Measurements from ENCODE around the gene TMPO. TPM values are rescaled to one million over a fixed set of nuclear protein-coding genes. Genes with fewer than 3 reads are reported as not detected.
A peak's percentile ranks its signal among the peaks of the same experiment; 100 is the strongest.
"Not testable (repeated sequence)": the region's sequence is repeated elsewhere in the genome, so short reads cannot be mapped to it uniquely, and the experiment has no call there.

TMPO gene
- total RNA-seq, 1 donor from 2014 or later = 98.7 TPM

DNA sequence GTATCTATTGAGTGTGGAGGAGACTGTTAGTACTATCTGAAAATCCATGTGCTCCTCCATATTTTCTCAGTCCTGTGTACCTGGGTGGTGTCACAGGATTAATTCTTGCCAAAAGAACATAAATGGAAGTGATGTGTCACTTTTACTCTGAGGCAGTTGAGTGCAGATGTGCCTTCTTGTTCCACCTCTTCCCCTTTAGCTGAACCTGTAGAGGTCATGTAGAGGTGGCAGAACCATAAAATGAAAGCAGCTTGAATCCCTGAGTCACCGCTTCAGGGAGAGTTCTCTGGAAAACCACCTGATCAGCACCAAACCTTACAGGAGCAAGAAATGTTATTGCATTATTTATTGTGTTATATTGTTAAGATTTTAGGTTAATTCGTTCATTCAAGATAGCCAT lies 63.4 kb downstream of the TMPO start:
- no peak for DNase-seq (ENCODE audit: low read depth, low spot score)

GRCh38 chr12:98579347-98579746 lies 64.0 kb downstream of the TMPO start:
- DNase-seq (ENCODE audit: low read depth, low spot score) = no peak

DNA sequence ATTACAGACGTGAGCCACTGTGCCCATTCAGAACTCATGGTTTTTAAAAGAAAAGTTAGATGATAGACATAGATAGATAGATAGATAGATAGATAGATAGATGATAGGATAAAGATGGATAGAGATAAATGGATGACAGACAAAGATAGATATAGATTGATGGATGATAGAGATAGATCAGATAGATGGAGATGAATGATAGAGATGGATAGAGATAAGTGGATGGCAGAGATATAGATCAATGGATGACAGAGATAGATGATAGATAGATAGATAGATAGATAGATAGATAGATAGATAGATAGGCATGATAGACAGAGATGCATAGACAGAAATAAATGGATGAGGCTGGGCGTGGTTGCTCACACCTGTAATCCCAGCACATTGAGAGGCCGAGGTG lies 64.4 kb downstream of the TMPO start:
- DNase-seq (ENCODE audit: low read depth, low spot score) = no peak

GRCh38 chr12:98580695-98581094 lies 65.3 kb downstream of the TMPO start:
- DNase-seq (ENCODE audit: low read depth, low spot score) = no peak

GRCh38 chr12:98581101-98581500 lies 65.7 kb downstream of the TMPO start:
- DNase-seq (ENCODE audit: low read depth, low spot score) = no peak

DNA sequence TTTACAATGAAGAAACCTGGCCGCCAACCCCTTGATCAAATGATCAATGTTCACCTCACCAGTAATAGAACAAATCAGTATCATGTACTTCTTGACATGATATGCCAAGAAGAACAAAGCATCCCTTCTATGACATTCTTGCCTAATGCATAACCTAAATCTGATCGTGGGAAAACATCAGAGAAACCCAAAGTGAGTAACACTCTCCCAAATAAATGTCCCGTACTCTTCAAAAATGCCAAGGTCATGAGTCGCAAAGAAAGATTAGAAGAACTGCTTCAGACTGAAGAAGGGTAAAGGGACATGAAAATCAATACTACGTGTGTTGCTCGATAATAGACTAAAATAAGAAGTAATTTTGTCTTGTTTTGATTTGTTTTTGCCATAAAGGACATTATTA lies 66.7 kb downstream of the TMPO start:
- DNase-seq (ENCODE audit: low read depth, low spot score) = no peak

DNA sequence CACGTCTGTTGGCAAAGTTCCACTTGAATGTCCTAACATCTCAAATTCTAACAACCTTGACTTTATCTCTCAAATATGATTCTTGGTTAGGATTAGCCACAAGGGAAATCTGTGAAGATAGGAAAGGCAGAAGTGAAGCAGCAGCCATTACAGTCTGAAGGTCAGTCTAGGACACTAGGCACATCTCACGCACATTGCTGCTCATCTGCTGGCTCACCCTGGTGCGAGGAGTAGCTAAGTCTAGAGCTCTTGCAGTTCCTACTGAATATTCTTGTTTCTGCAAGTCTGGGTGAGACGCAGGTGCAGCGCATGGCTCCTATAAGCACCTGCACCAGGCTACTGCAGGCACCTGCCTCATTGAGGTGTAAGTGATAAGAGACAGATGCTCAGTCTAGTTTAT lies 71.7 kb downstream of the TMPO start:
- no peak for DNase-seq (ENCODE audit: low read depth, low spot score)

DNA sequence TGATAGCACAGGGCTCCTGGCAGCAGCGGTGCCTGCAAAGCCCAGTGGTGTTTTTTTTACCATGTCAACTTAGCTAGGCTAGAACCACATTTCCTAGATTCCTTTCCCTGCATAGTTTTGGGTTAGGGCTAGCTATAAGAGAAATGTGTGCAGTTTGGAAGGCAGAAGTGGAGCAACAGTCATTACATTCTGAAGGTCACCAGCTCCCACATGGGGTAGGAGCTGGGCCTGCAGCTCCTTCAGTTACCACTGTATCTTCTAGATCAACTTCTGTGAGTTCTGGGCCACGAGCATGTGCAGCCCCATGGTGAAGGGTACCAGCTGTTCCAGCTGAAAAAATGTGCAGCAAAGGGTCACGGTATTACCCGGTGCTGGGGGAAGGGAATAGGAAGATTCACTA lies 75.8 kb downstream of the TMPO start:
- no peak for DNase-seq (ENCODE audit: low read depth, low spot score)

GRCh38 chr12:98592825-98593322 lies 77.5 kb downstream of the TMPO start:
- DNase-seq (ENCODE audit: low read depth, low spot score) = no peak

GRCh38 chr12:98593351-98594049 lies 78.1 kb downstream of the TMPO start, which contains the start of gene SLC25A3:
Gene SLC25A3 (plus strand): TSS chr12:98593686. CDS start chr12:98593979, 293 bp downstream.
- DNase-seq (ENCODE audit: low read depth, low spot score) = peak; percentile 94

GRCh38 chr12:98594050-98594835 lies 78.9 kb downstream of the TMPO start:
- DNase-seq (ENCODE audit: low read depth, low spot score) = no peak

DNA sequence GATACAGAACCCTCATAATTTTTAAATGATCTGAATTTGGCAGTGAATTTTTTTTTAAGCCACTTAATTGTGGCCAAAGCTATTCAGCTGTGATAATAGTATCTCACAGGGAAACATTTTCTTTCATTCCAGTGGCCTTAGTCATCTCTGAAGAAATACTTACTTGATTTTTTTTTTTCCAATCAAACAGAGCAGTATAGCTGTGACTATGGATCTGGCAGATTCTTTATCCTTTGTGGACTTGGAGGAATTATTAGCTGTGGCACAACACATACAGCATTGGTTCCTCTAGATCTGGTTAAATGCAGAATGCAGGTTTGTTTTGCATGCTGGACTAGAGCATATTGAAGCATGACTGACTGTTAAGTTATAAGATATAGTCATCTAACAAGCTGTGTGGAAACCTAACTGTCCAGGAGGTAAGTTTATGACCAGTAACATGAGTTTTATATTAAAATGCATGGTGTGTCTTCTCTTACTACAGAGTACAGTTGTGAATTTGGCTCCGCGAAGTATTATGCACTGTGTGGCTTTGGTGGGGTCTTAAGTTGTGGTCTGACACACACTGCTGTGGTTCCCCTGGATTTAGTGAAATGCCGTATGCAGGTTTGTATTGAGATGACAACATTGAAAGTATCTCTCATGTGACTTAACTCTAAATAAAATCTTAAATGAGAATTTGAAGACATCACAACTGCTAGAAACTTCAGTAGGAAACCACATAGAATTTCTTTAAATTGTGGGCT lies 80.0 kb downstream of the TMPO start:
- DNase-seq (ENCODE audit: low read depth, low spot score) = peak; percentile 32

GRCh38 chr12:98597313-98597712 lies 81.9 kb downstream of the TMPO start:
- not testable (repeated sequence) for DNase-seq (ENCODE audit: low read depth, low spot score)

Other genes with a start within 250 kb of the TMPO start
- gene SLC25A3, start 78.1 kb downstream of the TMPO start, total RNA-seq = 665 and 765 TPM in 2 replicates
- 49.6 and 67.0 TPM in 2 replicates for gene IKBIP, start 129.2 kb downstream of the TMPO start, total RNA-seq
- gene APAF1, start 129.7 kb downstream of the TMPO start, total RNA-seq = 29.3 and 40.8 TPM in 2 replicates

Measured in pulmonary artery endothelial cell (primary cell).